ENCODE data around the gene KPNB1. TPM values are rescaled to one million over a fixed set of nuclear protein-coding genes. Genes with fewer than 3 reads are reported as not detected.

KPNB1 gene
- total and polyA plus RNA-seq, 2 of the 4 experiments (the other 2 are of a cell fraction): 206 to 1,082 TPM

- no peak overlapping the region for H2BK20ac ChIP-seq (ENCODE audit: low read depth, low read length)
- H3K9ac ChIP-seq (ENCODE audit: low read depth, low read length): no peak overlapping the region
- H4K5ac ChIP-seq (ENCODE audit: low read depth, low read length): no peak overlapping the region
- H2BK120ac ChIP-seq (ENCODE audit: low read depth, low read length): no peak overlapping the region
- H3K9me1 ChIP-seq (ENCODE audit: insufficient read depth, low read length): 0 out of 2 replicates have a peak, but pooled peaks cover 3% of the 10 kb centered on the region
- no peak overlapping the region for H3K14ac ChIP-seq (replicated peaks; ENCODE audit: low read depth, low read length)
- no peak overlapping the region for H2AFZ ChIP-seq (replicated peaks; ENCODE audit: low read length, poor library complexity)
- H3K23ac ChIP-seq (ENCODE audit: low read depth, low read length): no peak overlapping the region
- peaks cover 8% of the 10 kb centered on the region for H3K4me1 ChIP-seq (ENCODE audit: control insufficient read depth, insufficient read depth, low read length)
- ChIA-PET CTCF (interaction anchor here (0.6 to 1.3 kb wide), 3 partner anchors 74 to 103 kb away, joined by 3 read pairs; no protein-coding TSS in a partner anchor), POLR2A (ENCODE audit: unreplicated experiment) (interaction anchor here (0.6 kb wide), 1 partner anchor 527 kb away, joined by 3 read pairs; no protein-coding TSS in a partner anchor)
- no peak for DNase-seq
- TF ChIP-seq CHD1 (IDR thresholded peaks at IDR 0.05; ENCODE audit: low read depth, low read length) (no peak), RAD21 (IDR thresholded peaks at IDR 0.05; ENCODE audit: low read length) (no peak), MAZ (IDR thresholded peaks at IDR 0.05; ENCODE audit: borderline replicate concordance, low read depth, low read length) (no peak)
- H3K4me3 ChIP-seq (ENCODE audit: insufficient read depth, low read depth, low read length): no peak overlapping the region
- H4K20me1 ChIP-seq (ENCODE audit: insufficient read depth, low read length): peaks cover 13% of the 10 kb centered on the region; the same call in 1 of the 2 replicates
- H3K36me3 ChIP-seq (ENCODE audit: control insufficient read depth, insufficient read depth, low read length): peaks cover 25% of the 10 kb centered on the region; the same call in 1 of the 2 replicates
- no peaks in the 10 kb centered on the region for H3K27me3 ChIP-seq (ENCODE audit: control insufficient read depth, insufficient read depth, low read length)
- no TSS peak for BruUV-seq (replicated peaks)
- in situ Hi-C loops (cut with MboI; ENCODE audit: low sequenced_read_pairs) (no loop called here), dilution Hi-C loops (cut with HindIII; ENCODE audit: low sequenced_read_pairs, unreplicated experiment) (no loop called here), intact Hi-C loops (cut with micrococcal nuclease) (loop anchor here (2.0 kb wide), 2 partner anchors 91 to 193 kb away; no protein-coding TSS in a partner anchor)
- H2BK5ac ChIP-seq (ENCODE audit: low read depth, low read length, poor library complexity, severe bottlenecking): no peak overlapping the region
- no peak overlapping the region for H4K8ac ChIP-seq (ENCODE audit: low read depth in 2 of 2, low read length in 2 of 2)
- no peaks in the 10 kb centered on the region for H3K9me3 ChIP-seq (ENCODE audit: control insufficient read depth, insufficient read depth, low read length)
- no peak overlapping the region for H3K4me2 ChIP-seq (ENCODE audit: low read depth, low read length)
- H3K79me1 ChIP-seq (ENCODE audit: low read depth in 1 of 2, low read length in 2 of 2): peaks cover 5 to 8% of the 10 kb centered on the region in 2 experiments; a peak in 2 of 4 replicates
- no peak overlapping the region for H3K56ac ChIP-seq (ENCODE audit: extremely low read depth, insufficient read depth, low read length)
- H3K4ac ChIP-seq (ENCODE audit: low read depth, low read length): no peak overlapping the region
- H4K91ac ChIP-seq (ENCODE audit: insufficient read depth, low read depth, low read length): no peak overlapping the region
- H3K18ac ChIP-seq (ENCODE audit: low read depth, low read length): no peak overlapping the region
- no peak overlapping the region for H2AK5ac ChIP-seq (ENCODE audit: low read depth, low read length)
- ATAC-seq (ENCODE audit: low read depth): no peak
- H3K27ac ChIP-seq (ENCODE audit: insufficient read depth, low read length): no peak overlapping the region
- no CpG with 5 or more reads among the region's 9 CpGs for WGBS, 2 experiments (ENCODE audit: extremely low coverage in 2 of 2, insufficient read length in 1 of 2)
- H2BK15ac ChIP-seq (ENCODE audit: low read depth, low read length): no peak overlapping the region
- H2AK9ac ChIP-seq (replicated peaks; ENCODE audit: low read depth, low read length, poor library complexity): no peak overlapping the region
Measured at GRCh38 chr17:47697906-47698711, 48.4 kb downstream of the KPNB1 start.

Measured in IMR-90 (cell line).